GM19193 (cell line): ENCODE measurements around the gene SULT2B1.

Source experiments
- POLR2A ChIP-seq: IDR thresholded peaks from 4 replicates; pipeline ENCODE4 v1.6.1; 2011; ENCODE audit not compliant: insufficient read depth, insufficient read length; ENCODE audit errors: extremely low read depth

Gene SULT2B1

DNA sequence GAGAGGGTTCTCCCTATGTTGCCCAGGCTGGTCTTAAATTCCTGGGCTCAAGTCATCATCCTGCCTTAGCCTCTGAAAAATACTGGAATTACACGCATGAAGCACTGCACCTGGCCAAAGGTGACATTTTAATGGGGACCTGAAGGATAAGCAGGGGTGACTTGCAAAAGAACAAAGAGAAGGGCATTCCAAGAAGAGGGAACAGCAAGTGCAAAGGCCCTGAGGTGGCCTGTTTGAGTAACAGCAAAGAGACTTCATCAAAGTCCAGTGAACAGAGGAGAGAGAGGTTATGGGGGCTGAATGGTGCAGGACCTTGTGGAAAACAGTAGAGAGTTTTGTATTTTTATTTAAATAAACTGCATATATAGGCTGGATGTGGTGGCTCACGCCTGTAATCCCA is 89.9 kb downstream of the SULT2B1 start:
- no peak for TF ChIP-seq POLR2A

DNA sequence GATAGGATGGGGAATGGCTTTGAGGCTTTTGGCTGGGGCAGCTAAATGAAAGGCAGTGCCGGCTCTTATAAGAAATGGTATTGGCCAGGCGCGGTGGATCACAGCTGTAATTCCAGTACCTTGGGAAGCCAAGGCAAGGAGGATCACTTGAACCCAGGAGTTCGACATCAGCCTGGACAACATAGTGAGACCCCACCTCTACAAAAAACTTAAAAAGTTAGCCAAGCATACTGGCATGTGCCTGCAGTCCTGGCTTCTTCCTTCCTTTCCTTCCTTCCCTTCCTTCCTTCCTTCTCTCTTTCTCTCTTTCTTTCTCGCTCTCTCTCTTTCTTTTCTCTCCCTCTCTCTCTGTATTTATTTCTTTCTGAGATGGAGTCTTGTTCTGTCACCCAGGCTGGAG is 90.9 kb downstream of the SULT2B1 start:
- no peak for TF ChIP-seq POLR2A

DNA sequence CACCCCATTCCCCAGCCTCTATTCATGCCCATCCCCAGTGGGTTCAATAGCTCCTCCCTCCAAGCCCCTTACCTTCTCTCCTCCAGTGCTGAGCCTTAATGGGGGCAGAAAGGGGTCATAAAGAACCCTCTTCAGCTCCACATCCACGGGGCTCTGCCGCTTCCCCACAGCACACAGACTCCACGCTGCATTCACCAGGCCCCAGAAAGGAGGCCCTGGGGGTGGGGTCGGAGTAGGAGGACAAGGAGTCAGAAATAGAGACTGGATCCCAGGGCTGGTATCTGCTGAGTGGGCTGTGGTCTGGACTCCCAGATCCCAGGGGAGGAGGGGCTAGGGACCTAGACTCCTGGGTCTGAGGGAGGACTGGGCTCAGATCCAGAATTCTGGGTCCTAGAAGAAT is 92.4 kb downstream of the SULT2B1 start:
- no peak for TF ChIP-seq POLR2A

DNA sequence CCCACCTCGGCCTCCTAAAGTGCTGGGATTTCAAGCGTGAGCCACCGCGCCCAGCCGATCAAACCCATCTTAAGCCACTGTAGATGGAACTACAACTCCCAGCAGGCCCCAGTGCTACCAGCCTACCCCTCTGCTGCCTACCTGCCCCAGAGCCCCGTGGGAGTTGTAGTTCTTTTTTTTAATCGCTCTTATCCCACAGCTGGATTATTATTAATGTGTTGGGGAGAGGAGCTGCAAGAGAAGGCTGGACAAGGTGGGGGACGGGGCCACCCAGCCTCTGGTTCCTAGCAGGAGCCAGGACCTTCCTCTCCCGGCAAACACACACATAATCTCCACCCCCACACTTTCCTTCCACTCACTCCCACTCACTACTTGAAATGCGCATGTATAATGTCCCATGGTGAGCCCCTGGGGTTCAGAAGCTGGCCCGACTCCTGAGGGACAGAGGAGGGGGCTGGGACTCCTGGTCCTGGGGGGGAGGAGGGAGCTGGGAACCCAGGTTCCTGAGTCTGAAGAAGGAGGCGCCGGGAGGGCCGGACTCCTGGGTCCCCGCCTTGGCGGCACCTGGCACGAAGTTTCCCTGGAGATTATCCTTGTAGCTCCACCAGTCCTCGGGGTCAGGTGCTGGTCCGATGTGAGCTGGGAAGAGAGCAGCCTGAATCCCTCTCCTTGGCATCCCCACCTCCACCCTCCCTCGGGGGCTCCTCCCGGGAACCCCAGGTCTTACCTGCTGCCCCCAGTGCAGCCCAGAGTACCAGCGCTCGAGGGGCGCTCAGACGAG is 93.1 kb downstream of the SULT2B1 start:
- no peak for TF ChIP-seq POLR2A

DNA sequence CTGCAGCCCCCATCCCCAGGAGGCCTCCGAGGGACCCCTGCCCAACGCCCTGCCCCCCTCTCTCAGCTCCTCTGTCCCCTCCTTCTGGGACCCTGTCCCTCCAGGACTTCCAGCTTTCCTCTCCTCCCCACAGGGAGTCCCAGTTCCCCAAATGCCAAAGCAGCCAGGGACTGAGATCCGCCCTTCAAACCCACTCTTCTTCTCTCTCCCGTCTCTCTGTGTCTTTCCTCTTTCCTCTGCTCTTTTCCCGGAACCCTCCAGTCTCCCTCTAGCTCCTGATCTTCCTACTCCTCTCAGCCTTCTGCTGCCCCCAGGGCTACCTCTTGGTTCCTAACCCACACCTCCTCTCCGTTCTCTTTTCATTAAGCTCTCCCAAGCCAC is 93.6 kb downstream of the SULT2B1 start:
- TF ChIP-seq POLR2A, result no peak

DNA sequence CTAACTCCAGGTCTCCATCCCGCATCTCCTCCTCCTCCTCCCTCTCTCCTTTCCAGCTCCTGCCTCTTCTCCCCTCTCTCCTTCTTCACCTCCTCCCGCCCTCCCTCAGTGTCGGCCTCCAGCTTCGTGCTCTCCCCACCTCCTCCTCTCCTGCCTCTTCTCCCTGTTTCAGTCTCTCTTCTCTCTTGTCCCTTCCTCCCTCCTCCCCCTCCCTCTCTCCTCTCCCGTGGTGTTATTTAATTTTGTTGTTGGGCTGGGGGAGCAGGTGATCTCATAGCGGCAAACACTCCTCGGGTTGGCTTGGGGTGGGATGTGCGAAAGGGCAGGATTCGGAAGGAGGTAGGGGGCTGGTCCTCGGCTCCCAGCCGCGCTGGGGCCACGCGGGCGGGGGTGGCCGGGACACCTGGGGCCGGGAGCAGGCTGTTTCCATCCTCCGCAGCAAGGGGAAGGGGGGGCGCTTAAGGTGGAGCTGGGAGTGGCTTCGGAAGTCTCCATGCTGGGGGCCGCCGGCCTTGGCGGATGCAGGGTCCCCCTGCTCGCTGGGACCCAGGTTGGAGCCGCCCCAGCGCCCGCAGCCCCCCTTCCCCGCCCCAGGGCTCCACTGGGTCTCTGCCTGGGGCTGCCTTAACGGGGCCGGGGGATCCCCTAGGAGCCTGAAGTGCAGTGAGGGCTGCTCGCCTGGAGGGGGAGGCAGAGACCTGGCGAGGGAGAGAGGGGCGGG is 94.2 kb downstream of the SULT2B1 start, which contains the start of gene CA11:
CA11 (minus strand) TSS at position 187 of the 721 bp plus-strand sequence. CDS start 555 bp downstream, outside the sequence.
- TF ChIP-seq POLR2A, result peak; percentile 28

DNA sequence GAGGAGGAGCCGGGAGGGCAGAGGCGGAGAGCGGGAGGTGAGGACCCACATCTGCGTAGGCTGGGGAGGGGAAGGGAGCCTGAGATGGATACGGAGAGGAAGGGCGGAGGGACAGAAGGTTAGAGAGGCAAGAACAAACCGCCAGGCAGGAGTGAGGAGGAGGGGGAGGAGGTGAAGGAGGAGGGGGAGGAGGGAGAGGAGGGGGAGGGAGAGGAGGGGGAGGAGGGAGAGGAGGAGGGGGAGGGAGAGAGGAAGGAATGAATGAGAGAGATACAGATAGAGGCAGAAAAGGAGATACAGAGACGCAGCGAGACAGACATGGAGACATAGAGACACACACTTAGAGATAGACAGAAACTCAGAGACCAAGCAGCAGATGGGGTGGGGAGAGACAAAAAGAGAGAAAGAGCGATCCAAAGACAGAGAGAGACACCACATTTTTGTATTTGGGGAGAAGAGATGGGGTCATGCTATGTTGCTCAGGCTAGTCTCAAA is 94.8 kb downstream of the SULT2B1 start:
- no peak for TF ChIP-seq POLR2A

DNA sequence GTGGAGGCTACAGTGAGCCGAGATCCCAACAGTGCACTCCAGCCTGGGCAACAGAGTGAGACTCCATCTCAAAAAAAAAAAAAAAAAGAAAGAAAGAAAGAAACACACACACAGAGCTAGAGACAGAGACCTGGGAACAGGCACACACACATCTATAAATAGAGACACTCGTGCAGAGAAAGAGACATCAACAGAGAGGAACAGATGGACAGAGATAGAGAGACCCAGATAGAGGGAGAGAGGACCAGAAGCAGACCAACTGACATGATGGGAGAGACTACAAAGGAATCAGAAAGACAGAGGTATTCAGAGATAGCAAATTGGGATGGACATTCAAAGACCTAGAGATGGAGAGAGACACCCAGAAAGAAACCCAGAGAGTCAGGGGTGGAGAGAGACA is 96.2 kb downstream of the SULT2B1 start:
- TF ChIP-seq POLR2A, result no peak
